GM12874 (cell line): Measurements from ENCODE around the gene PCCA.

ENCODE experiments used
- CTCF ChIP-seq: IDR thresholded peaks from 2 replicates; pipeline ENCODE4 v1.5.1; 2011; ENCODE audit warnings: low read depth, mild to moderate bottlenecking, control low read depth, low read length, moderate library complexity; ENCODE audit not compliant: insufficient read depth

PCCA gene

GRCh38 chr13:100184095-100184494 is 95.2 kb downstream of the PCCA start:
- no peak for TF ChIP-seq CTCF

- TF ChIP-seq CTCF = no peak
These were observed 106.7 kb downstream of the PCCA start for GRCh38 chr13:100195568-100195967.

- no peak for TF ChIP-seq CTCF
These were observed 107.5 kb downstream of the PCCA start for GRCh38 chr13:100196375-100196774.

- TF ChIP-seq CTCF = no peak
These were observed 108.2 kb downstream of the PCCA start for GRCh38 chr13:100197116-100197515.

- TF ChIP-seq CTCF = no peak
These were observed 108.9 kb downstream of the PCCA start for GRCh38 chr13:100197591-100198365.

GRCh38 chr13:100203696-100204367 is 114.9 kb downstream of the PCCA start:
- TF ChIP-seq CTCF = no peak

GRCh38 chr13:100208002-100208401 is 119.1 kb downstream of the PCCA start:
- TF ChIP-seq CTCF = no peak
